Stromal cell of bone marrow (primary cell): ENCODE measurements around the gene ZCCHC7.
"Not testable (repeated sequence)": the region's sequence is repeated elsewhere in the genome, so short reads cannot be mapped to it uniquely, and the experiment has no call there.

Source experiments
- DNase-seq: peaks from one replicate; pipeline ENCODE4 v3.0.0-alpha.2; 2012; ENCODE audit warnings: low read depth

ZCCHC7 gene

GRCh38 chr9:37293664-37294524 is 173.5 kb downstream of the ZCCHC7 start:
- peak; percentile 32 for DNase-seq

DNA sequence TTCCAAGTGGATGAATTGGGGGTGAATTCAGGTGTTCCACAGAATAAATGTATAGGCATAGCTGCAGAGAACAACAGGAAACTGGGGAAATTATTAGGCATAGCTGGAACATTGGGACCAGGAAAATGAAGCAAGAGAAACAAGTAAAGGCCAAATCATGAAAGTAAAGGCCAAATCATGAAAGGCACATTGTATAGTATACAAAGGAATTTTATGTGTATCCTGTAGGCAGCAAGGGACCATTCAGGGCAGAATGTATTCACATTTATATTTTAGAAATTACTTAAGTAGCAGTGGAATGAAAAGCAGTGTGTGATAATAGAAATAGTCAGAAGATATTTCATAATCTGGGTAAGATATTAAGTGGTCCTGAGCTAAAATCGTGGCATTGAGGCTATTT is 174.8 kb downstream of the ZCCHC7 start:
- no peak for DNase-seq

- DNase-seq = no peak
These were observed 175.4 kb downstream of the ZCCHC7 start for GRCh38 chr9:37295796-37296195.

- DNase-seq = no peak
These were observed 177.2 kb downstream of the ZCCHC7 start for GRCh38 chr9:37297592-37297991.

DNA sequence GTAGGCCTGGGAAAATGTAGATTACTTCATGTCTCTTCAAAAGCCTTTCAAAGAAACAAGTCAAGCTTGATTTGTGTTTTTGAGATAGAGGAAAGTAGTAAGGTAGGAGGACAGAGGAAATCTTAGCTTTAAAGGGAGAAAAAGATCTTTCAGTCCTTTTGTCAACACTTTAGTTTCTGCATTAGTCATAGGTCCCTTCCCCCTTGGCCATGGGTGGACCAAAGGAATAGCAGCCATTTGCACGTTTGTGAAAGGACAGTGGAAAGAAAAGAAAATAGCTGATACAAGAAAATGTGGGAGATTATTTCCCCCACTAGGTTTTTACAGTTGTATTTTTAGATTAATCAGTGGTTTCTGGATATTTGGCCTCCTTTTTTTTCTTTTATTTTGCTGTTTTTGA is 180.2 kb downstream of the ZCCHC7 start:
- DNase-seq = no peak

GRCh38 chr9:37301042-37301853 is 180.9 kb downstream of the ZCCHC7 start:
- no peak for DNase-seq

GRCh38 chr9:37301854-37302172 is 181.4 kb downstream of the ZCCHC7 start:
- no peak for DNase-seq

- no peak for DNase-seq
These were observed 181.9 kb downstream of the ZCCHC7 start for GRCh38 chr9:37302277-37302676.

- DNase-seq = not testable (repeated sequence)
These were observed 182.9 kb downstream of the ZCCHC7 start for GRCh38 chr9:37303272-37303671.

GRCh38 chr9:37309136-37309535 is 188.8 kb downstream of the ZCCHC7 start:
- no peak for DNase-seq

GRCh38 chr9:37311938-37312708 is 191.7 kb downstream of the ZCCHC7 start:
- peak; percentile 54 for DNase-seq

DNA sequence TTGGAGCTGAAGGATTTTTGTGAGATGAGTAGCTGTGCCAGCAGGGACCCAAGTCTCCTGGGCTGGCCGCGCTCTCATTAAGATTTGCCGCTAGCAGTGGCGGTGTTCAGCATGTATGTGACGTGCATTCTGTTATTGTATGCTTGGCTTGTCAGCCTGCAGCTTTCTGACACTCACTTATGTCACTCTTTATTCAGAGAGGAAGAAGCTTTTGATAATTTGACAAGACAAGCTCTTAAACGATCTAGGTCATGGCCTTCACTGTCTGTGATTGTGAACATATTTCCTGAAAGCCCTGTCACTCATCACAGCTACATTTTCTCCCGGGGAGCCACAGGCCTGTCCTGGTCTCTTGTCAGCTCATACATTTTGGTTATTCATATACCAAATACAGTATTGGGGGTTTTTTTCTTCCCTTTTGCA is 203.9 kb downstream of the ZCCHC7 start:
- DNase-seq = no peak

DNA sequence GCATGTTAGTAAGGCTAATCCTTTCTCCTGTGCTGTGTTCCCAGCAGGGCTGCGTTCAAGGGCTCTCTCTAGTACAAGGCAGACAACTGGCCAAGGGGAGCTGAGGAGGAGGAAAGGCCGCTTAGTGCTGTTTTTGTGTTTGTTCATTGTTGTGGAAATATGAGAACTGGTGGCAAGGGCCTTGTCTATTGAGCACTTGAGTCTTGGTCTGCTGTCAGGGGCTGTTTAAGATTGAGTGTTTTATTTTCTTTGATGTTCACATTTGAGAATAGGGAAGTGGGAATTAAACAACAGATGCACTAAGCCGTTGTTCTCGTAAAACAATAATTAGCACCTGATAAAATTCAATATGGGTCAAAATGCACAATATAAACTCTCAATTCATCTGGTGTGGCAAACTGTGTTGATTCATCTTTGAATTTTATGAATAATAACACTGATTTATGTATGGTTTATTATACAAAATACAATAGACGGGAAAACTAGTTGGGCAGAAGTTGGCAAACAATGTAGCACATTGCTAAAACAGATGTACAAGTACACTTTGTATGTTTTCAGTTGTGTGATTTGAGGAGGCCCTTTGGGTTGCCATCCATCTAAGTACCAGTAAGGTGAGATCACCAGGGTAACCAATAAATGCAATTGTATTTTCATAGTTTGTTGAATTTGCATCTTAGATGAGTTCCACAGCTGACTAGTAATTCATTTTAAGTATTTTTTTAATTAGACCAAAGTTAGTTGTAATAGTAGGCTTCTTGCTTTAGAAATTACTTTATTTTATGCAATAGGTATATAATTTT is 204.5 kb downstream of the ZCCHC7 start:
- DNase-seq = no peak

DNA sequence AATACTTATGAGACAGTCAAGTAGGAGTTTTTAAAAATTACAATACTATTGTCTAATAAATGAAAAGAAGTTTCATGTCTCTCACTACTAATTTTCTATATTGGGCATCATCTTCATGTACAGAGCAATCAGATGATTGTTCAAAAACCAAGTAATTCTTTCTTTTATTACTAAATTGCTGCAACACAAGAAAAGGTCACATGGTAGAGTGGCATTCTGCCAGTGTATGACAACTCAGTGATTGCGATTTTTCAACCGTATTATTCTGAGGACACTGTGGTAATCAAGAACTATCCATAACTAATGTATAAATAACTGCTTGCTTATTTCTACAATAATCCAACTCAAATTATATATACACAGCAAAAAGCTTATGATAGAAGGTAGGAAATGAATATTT is 205.4 kb downstream of the ZCCHC7 start:
- peak; percentile 23 for DNase-seq

DNA sequence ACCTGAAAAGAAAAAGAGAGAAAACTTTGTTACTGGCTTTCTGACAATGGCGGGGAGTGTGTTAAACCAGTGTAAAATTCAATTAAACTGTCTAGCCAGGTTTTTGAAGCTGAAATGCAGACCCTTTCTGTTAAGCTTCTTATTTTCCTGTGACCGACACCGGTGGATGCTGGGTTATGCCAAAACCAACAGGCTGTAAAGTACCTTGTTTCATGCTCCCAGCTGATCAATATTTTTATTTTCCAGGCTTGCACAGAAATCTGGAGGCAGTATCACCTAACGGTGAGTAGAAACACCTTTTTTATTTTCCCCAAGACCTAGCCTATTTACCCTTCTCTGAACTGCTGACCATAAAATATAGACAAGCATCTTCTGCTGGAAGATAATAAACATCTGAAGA is 207.2 kb downstream of the ZCCHC7 start:
- DNase-seq = no peak

DNA sequence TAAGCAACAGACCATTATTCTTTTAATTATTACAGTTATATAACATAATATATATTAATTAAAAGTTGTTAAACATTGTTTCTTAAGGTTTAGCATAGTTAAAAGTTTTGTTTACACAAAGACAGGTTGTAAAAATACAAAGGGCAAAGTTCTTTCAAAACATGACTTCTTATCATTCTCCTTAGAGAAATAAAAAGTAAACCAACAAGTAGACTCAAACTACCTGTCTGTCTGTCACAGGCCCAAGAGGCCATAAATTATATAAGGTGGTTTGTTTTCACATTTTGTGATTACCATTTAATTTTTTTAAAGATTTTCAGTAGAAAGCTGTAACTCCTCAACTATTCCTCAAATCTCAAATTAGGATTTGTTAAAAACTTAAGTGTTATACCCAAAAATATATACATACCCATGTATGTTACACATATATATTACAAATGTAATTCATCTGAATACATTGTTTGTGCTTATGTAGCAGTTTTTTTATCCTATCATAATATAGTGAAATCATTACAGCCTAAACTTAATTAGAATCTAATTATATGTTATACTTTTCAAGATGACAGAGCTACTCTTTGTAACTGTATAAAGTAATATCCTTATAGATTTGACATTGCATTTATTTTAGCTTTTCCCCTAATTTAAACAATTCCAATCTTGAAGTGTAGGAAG is 208.3 kb downstream of the ZCCHC7 start:
- no peak for DNase-seq

DNA sequence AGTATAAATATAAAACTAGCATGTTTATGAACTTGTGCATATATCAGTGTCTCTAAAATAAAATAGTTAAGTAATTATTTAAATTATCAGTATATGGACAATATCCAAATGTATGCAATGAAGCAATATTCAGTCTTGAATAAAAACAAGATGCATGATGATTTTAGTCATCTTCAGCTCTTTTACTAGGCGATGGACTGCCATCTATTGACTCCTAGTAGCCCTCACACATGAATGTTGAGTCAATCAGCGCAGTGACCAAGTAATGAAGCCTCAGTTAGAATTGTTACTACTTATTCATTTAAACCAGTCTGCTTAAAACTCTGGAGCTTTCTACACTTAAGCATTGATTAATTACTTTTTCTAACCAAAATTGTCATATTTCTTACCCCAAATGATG is 209.2 kb downstream of the ZCCHC7 start:
- DNase-seq = peak; percentile 31

DNA sequence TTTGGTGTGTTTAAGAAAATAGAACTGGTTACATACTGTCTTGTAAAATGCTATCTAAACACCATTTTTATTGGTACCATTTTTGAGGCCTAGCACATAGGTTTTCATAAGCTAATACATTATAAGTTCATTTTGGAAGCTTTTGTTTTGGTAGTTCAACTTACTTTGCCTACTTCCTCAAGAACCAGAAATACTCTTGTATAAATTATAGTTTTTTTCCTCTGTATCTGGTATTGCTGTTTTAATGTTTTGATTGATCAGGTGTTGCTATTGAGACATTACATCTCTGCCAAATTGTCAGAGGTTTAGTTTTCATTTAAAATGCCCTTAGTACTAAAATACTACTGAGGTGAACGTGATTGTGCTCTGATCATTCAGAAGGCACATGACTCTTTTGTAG is 211.5 kb downstream of the ZCCHC7 start:
- no peak for DNase-seq

GRCh38 chr9:37332578-37332977 is 212.2 kb downstream of the ZCCHC7 start:
- DNase-seq = no peak

GRCh38 chr9:37333288-37333687 is 212.9 kb downstream of the ZCCHC7 start:
- no peak for DNase-seq

- no peak for DNase-seq
These were observed 214.9 kb downstream of the ZCCHC7 start for GRCh38 chr9:37335238-37335637.
